Thyroid gland (tissue), 4 donors: ENCODE measurements around the gene ABCD3.

ENCODE experiments used
- CTCF ChIP-seq, 6 experiments: fragments of 200-600 bp in 3 of 6; fragments of 450-650 bp in 3 of 6; sonication (generic) in 3 of 6; IDR thresholded peaks; one replicate each; pipeline ENCODE4 v1.5.1; 2016 to 2019; ENCODE audit warnings: antibody characterized with exemption in 6 of 6, mild to moderate bottlenecking in 2 of 6, inconsistent platforms in 1 of 6, moderate library complexity in 1 of 6
- POLR2A ChIP-seq, 2 donors: fragments of 450-650 bp; IDR thresholded peaks; one replicate each; pipeline ENCODE4 v1.6.1; 2017; ENCODE audit warnings: antibody characterized with exemption in 2 of 2, mild to moderate bottlenecking in 2 of 2, moderate library complexity in 1 of 2

- TF ChIP-seq CTCF (IDR thresholded peaks at IDR 0.05): peak in 1 of 6 experiments; percentile 12
- TF ChIP-seq POLR2A (IDR thresholded peaks at IDR 0.05): no peak
Observed at GRCh38 chr1:94532077-94532476, 113.9 kb downstream of the ABCD3 start.
